WTC11 (cell line): ENCODE measurements around the gene RPIA.

Experiments
- CREB1 ChIP-seq: sonication (generic); formaldehyde crosslinking; IDR thresholded peaks from 2 replicates; pipeline ENCODE4 v1.8.0; 2023; ENCODE audit warnings: mild to moderate bottlenecking, missing genetic modification reagents
- FOXP1 ChIP-seq: sonication (generic); formaldehyde crosslinking; IDR thresholded peaks from 2 replicates; pipeline ENCODE4 v1.8.0; 2022; ENCODE audit warnings: missing genetic modification reagents, mild to moderate bottlenecking, moderate library complexity, borderline replicate concordance
- JUN ChIP-seq: sonication (generic); formaldehyde crosslinking; IDR thresholded peaks from 2 replicates; pipeline ENCODE4 v1.8.0; 2023; ENCODE audit warnings: mild to moderate bottlenecking, missing genetic modification reagents
- PRRX2 ChIP-seq: fragments of 250-450 bp; sonication (Bioruptor Pico); IDR thresholded peaks from 2 replicates; pipeline ENCODE4 v1.8.0; 2021; ENCODE audit warnings: mild to moderate bottlenecking
- RORB ChIP-seq: fragments of 250-450 bp; sonication (Bioruptor Pico); IDR thresholded peaks from 2 replicates; pipeline ENCODE4 v1.9.0; 2021; ENCODE audit warnings: mild to moderate bottlenecking
- SMAD4 ChIP-seq: sonication (generic); formaldehyde crosslinking; IDR thresholded peaks from 2 replicates; pipeline ENCODE4 v1.8.0; 2022; ENCODE audit warnings: mild to moderate bottlenecking, missing genetic modification reagents
- ZNF232 ChIP-seq: sonication (generic); formaldehyde crosslinking; IDR thresholded peaks from 2 replicates; pipeline ENCODE4 v1.8.0; 2022; ENCODE audit warnings: mild to moderate bottlenecking, missing genetic modification reagents
- TF ChIP-seq, protein P1 (sequence below): sonication (generic); formaldehyde crosslinking; IDR thresholded peaks from 2 replicates; pipeline ENCODE4 v1.8.1; 2023; ENCODE audit warnings: mild to moderate bottlenecking, missing genetic modification reagents, moderate library complexity
- TF ChIP-seq, protein P2 (sequence below): sonication (generic); formaldehyde crosslinking; IDR thresholded peaks from 2 replicates; pipeline ENCODE4 v1.8.1; 2023; ENCODE audit warnings: mild to moderate bottlenecking, missing genetic modification reagents, borderline replicate concordance
- TF ChIP-seq, protein P3 (sequence below): fragments of 200-600 bp; IDR thresholded peaks from 2 replicates; pipeline ENCODE4 v1.8.0; 2022; ENCODE audit warnings: antibody characterized with exemption
- TF ChIP-seq, protein P4 (sequence below): fragments of 250-450 bp; sonication (Bioruptor Pico); IDR thresholded peaks from 2 replicates; pipeline ENCODE4 v1.9.0; 2021; ENCODE audit warnings: mild to moderate bottlenecking
- TF ChIP-seq, protein P5 (sequence below): sonication (generic); formaldehyde crosslinking; IDR thresholded peaks from 2 replicates; pipeline ENCODE4 v1.8.1; 2022; ENCODE audit warnings: low read depth, missing genetic modification reagents, borderline replicate concordance
- TF ChIP-seq, protein P6 (sequence below): sonication (generic); formaldehyde crosslinking; IDR thresholded peaks from 2 replicates; pipeline ENCODE4 v1.8.0; 2022; ENCODE audit warnings: mild to moderate bottlenecking, missing genetic modification reagents
- TF ChIP-seq, protein P7 (sequence below): sonication (generic); formaldehyde crosslinking; IDR thresholded peaks from 2 replicates; pipeline ENCODE4 v1.8.1; 2022; ENCODE audit warnings: mild to moderate bottlenecking, missing genetic modification reagents, moderate library complexity, borderline replicate concordance

DNA sequence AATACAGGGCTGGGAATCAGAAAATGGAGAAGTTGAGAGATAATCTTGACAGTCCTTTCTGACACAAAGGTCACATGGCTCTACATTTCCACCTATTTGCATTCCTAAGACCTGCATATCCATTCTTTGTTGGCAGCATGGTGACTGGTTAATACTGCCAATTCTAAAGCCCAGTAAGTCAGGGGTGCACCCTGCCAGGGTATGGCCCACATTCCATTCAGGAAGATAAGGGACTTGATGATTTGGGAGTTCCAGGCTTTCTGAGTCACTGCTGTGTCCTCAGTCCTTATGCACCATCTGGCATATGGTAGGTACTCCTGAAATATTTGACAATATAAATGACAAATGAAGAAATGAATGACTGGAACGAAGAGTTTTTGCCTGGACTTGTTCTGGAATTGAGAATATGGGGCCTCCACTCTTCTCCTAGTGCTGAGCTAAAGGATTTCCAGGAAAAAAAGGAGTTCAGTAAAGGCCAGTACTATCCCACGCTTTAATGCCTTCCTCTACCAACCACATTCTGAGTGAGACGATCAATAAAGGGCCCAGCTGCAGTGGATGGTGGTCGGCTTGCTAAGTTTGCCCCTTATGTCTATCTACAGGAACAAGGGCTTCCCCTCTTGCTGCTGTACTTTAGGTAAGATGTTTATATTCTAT lies 32.5 kb upstream of the RPIA start:
- no peak for TF ChIP-seq PRRX2 (CRISPR knock-in tag)
- TF ChIP-seq, protein P1, sequence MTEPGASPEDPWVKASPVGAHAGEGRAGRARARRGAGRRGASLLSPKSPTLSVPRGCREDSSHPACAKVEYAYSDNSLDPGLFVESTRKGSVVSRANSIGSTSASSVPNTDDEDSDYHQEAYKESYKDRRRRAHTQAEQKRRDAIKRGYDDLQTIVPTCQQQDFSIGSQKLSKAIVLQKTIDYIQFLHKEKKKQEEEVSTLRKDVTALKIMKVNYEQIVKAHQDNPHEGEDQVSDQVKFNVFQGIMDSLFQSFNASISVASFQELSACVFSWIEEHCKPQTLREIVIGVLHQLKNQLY (CRISPR knock-in tag), result no peak
- TF ChIP-seq, protein P2, sequence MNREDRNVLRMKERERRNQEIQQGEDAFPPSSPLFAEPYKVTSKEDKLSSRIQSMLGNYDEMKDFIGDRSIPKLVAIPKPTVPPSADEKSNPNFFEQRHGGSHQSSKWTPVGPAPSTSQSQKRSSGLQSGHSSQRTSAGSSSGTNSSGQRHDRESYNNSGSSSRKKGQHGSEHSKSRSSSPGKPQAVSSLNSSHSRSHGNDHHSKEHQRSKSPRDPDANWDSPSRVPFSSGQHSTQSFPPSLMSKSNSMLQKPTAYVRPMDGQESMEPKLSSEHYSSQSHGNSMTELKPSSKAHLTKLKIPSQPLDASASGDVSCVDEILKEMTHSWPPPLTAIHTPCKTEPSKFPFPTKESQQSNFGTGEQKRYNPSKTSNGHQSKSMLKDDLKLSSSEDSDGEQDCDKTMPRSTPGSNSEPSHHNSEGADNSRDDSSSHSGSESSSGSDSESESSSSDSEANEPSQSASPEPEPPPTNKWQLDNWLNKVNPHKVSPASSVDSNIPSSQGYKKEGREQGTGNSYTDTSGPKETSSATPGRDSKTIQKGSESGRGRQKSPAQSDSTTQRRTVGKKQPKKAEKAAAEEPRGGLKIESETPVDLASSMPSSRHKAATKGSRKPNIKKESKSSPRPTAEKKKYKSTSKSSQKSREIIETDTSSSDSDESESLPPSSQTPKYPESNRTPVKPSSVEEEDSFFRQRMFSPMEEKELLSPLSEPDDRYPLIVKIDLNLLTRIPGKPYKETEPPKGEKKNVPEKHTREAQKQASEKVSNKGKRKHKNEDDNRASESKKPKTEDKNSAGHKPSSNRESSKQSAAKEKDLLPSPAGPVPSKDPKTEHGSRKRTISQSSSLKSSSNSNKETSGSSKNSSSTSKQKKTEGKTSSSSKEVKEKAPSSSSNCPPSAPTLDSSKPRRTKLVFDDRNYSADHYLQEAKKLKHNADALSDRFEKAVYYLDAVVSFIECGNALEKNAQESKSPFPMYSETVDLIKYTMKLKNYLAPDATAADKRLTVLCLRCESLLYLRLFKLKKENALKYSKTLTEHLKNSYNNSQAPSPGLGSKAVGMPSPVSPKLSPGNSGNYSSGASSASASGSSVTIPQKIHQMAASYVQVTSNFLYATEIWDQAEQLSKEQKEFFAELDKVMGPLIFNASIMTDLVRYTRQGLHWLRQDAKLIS (CRISPR knock-in tag), result no peak
- TF ChIP-seq CREB1 (CRISPR knock-in tag), result no peak
- no peak for TF ChIP-seq FOXP1 (CRISPR knock-in tag)
- TF ChIP-seq, protein P3, sequence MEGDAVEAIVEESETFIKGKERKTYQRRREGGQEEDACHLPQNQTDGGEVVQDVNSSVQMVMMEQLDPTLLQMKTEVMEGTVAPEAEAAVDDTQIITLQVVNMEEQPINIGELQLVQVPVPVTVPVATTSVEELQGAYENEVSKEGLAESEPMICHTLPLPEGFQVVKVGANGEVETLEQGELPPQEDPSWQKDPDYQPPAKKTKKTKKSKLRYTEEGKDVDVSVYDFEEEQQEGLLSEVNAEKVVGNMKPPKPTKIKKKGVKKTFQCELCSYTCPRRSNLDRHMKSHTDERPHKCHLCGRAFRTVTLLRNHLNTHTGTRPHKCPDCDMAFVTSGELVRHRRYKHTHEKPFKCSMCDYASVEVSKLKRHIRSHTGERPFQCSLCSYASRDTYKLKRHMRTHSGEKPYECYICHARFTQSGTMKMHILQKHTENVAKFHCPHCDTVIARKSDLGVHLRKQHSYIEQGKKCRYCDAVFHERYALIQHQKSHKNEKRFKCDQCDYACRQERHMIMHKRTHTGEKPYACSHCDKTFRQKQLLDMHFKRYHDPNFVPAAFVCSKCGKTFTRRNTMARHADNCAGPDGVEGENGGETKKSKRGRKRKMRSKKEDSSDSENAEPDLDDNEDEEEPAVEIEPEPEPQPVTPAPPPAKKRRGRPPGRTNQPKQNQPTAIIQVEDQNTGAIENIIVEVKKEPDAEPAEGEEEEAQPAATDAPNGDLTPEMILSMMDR, result no peak
- TF ChIP-seq, protein P4, sequence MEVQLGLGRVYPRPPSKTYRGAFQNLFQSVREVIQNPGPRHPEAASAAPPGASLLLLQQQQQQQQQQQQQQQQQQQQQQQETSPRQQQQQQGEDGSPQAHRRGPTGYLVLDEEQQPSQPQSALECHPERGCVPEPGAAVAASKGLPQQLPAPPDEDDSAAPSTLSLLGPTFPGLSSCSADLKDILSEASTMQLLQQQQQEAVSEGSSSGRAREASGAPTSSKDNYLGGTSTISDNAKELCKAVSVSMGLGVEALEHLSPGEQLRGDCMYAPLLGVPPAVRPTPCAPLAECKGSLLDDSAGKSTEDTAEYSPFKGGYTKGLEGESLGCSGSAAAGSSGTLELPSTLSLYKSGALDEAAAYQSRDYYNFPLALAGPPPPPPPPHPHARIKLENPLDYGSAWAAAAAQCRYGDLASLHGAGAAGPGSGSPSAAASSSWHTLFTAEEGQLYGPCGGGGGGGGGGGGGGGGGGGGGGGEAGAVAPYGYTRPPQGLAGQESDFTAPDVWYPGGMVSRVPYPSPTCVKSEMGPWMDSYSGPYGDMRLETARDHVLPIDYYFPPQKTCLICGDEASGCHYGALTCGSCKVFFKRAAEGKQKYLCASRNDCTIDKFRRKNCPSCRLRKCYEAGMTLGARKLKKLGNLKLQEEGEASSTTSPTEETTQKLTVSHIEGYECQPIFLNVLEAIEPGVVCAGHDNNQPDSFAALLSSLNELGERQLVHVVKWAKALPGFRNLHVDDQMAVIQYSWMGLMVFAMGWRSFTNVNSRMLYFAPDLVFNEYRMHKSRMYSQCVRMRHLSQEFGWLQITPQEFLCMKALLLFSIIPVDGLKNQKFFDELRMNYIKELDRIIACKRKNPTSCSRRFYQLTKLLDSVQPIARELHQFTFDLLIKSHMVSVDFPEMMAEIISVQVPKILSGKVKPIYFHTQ (CRISPR knock-in tag), result no peak
- TF ChIP-seq SMAD4 (CRISPR knock-in tag), result no peak
- TF ChIP-seq, protein P5, sequence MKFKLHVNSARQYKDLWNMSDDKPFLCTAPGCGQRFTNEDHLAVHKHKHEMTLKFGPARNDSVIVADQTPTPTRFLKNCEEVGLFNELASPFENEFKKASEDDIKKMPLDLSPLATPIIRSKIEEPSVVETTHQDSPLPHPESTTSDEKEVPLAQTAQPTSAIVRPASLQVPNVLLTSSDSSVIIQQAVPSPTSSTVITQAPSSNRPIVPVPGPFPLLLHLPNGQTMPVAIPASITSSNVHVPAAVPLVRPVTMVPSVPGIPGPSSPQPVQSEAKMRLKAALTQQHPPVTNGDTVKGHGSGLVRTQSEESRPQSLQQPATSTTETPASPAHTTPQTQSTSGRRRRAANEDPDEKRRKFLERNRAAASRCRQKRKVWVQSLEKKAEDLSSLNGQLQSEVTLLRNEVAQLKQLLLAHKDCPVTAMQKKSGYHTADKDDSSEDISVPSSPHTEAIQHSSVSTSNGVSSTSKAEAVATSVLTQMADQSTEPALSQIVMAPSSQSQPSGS, result no peak
- no peak for TF ChIP-seq RORB
- TF ChIP-seq JUN (CRISPR knock-in tag), result no peak
- TF ChIP-seq, protein P6, sequence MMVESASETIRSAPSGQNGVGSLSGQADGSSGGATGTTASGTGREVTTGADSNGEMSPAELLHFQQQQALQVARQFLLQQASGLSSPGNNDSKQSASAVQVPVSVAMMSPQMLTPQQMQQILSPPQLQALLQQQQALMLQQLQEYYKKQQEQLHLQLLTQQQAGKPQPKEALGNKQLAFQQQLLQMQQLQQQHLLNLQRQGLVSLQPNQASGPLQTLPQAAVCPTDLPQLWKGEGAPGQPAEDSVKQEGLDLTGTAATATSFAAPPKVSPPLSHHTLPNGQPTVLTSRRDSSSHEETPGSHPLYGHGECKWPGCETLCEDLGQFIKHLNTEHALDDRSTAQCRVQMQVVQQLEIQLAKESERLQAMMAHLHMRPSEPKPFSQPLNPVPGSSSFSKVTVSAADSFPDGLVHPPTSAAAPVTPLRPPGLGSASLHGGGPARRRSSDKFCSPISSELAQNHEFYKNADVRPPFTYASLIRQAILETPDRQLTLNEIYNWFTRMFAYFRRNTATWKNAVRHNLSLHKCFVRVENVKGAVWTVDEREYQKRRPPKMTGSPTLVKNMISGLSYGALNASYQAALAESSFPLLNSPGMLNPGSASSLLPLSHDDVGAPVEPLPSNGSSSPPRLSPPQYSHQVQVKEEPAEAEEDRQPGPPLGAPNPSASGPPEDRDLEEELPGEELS, result no peak
- TF ChIP-seq, protein P7, sequence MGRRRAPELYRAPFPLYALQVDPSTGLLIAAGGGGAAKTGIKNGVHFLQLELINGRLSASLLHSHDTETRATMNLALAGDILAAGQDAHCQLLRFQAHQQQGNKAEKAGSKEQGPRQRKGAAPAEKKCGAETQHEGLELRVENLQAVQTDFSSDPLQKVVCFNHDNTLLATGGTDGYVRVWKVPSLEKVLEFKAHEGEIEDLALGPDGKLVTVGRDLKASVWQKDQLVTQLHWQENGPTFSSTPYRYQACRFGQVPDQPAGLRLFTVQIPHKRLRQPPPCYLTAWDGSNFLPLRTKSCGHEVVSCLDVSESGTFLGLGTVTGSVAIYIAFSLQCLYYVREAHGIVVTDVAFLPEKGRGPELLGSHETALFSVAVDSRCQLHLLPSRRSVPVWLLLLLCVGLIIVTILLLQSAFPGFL (CRISPR knock-in tag), result no peak
- TF ChIP-seq ZNF232, result no peak
